WERI-Rb-1 (cell line): Measurements from ENCODE around the gene SLC22A31.

Experiments
- DNase-seq: peaks from one replicate; pipeline ENCODE4 v3.0.0-alpha.2; 2020
- H3K27ac ChIP-seq: fragments of 250-450 bp; sonication (Bioruptor Pico); 2 replicates; pipeline ENCODE4 v1.5.1; 2020; ENCODE audit warnings: mild to moderate bottlenecking, moderate library complexity
- H3K27me3 ChIP-seq: fragments of 250-450 bp; sonication (Bioruptor Pico); 2 replicates; pipeline ENCODE4 v1.5.1; 2021; ENCODE audit warnings: mild to moderate bottlenecking, low read depth, moderate library complexity; ENCODE audit not compliant: insufficient read depth, severe bottlenecking
- H3K36me3 ChIP-seq: fragments of 250-450 bp; sonication (Bioruptor Pico); 2 replicates; pipeline ENCODE4 v1.5.1; 2020; ENCODE audit warnings: mild to moderate bottlenecking, moderate library complexity
- H3K4me3 ChIP-seq: 2 replicates; pipeline ENCODE4 v1.5.1; 2011; ENCODE audit warnings: low read depth, mild to moderate bottlenecking, control low read depth, low read length
- H3K9me3 ChIP-seq: fragments of 250-450 bp; sonication (Bioruptor Pico); 2 replicates; pipeline ENCODE4 v1.5.1; 2021; ENCODE audit warnings: mild to moderate bottlenecking, moderate library complexity; ENCODE audit not compliant: severe bottlenecking
- CTCF ChIP-seq: IDR thresholded peaks from 2 replicates; pipeline ENCODE4 v1.5.1; 2011; ENCODE audit warnings: low read depth, mild to moderate bottlenecking, control low read depth, inconsistent platforms, low read length

The SLC22A31 gene

GRCh38 chr16:89174055-89174827 is 26.1 kb downstream of the SLC22A31 start:
- H3K27ac ChIP-seq = no peak overlapping the region; the same call in 1 of the 2 replicates
- no peak for TF ChIP-seq CTCF
- H3K27me3 ChIP-seq = no peaks in the 10 kb centered on the region
- no peak overlapping the region for H3K4me3 ChIP-seq
- H3K36me3 ChIP-seq = no peaks in the 10 kb centered on the region
- no peak for DNase-seq
- H3K9me3 ChIP-seq = no peaks in the 10 kb centered on the region

GRCh38 chr16:89173174-89173921 is 27.0 kb downstream of the SLC22A31 start:
- H3K9me3 ChIP-seq = no peaks in the 10 kb centered on the region
- peak; percentile 42 for DNase-seq
- H3K27me3 ChIP-seq = no peaks in the 10 kb centered on the region
- no peak for TF ChIP-seq CTCF
- no peak overlapping the region for H3K4me3 ChIP-seq
- H3K27ac ChIP-seq = peak overlapping the region; percentile 34
- no peaks in the 10 kb centered on the region for H3K36me3 ChIP-seq

GRCh38 chr16:89172528-89173173 is 27.7 kb downstream of the SLC22A31 start:
- no peak for DNase-seq
- H3K27ac ChIP-seq = 0 out of 2 replicates have a peak overlapping the region, but pooled peaks have one; percentile 34
- H3K4me3 ChIP-seq = no peak overlapping the region
- no peaks in the 10 kb centered on the region for H3K36me3 ChIP-seq
- H3K9me3 ChIP-seq = no peaks in the 10 kb centered on the region
- H3K27me3 ChIP-seq = no peaks in the 10 kb centered on the region
- no peak for TF ChIP-seq CTCF

GRCh38 chr16:89172171-89172527 is 28.2 kb downstream of the SLC22A31 start:
- no peak for TF ChIP-seq CTCF
- H3K4me3 ChIP-seq = no peak overlapping the region
- no peak overlapping the region for H3K27ac ChIP-seq
- no peaks in the 10 kb centered on the region for H3K27me3 ChIP-seq
- H3K9me3 ChIP-seq = no peaks in the 10 kb centered on the region
- DNase-seq = no peak
- no peaks in the 10 kb centered on the region for H3K36me3 ChIP-seq

GRCh38 chr16:89171216-89172170 is 28.8 kb downstream of the SLC22A31 start, which contains the start of gene CDH15:
Gene CDH15 (plus strand): TSS chr16:89171748. CDS start chr16:89171832, 84 bp downstream.
- H3K27me3 ChIP-seq = no peaks in the 10 kb centered on the region
- no peak for TF ChIP-seq CTCF
- DNase-seq = peak; percentile 94
- no peak within 1 kb of the TSS for H3K27ac ChIP-seq
- H3K9me3 ChIP-seq = no peaks in the 10 kb centered on the region
- no peaks in the 10 kb centered on the region for H3K36me3 ChIP-seq
- peak within 1 kb of the TSS; percentile 33 for H3K4me3 ChIP-seq
